Neural cell (in vitro differentiated cells): ENCODE measurements around the gene TSSC4. TPM values are rescaled to one million over a fixed set of nuclear protein-coding genes. Genes with fewer than 3 reads are reported as not detected.

Source experiments
- H2AFZ ChIP-seq: fragments of 200-600, 300-800 bp; sonication (generic), shearing (Covaris generic); 2 replicates; pipeline ENCODE4 v1.6.0; 2014; ENCODE audit warnings: low read depth, mild to moderate bottlenecking, antibody characterized with exemption, low read length, moderate library complexity
- H3F3A ChIP-seq: fragments of 200-600 bp; shearing (Covaris generic); 2 replicates; pipeline ENCODE4 v1.6.1; 2016; ENCODE audit warnings: mild to moderate bottlenecking, moderate library complexity, mixed read lengths, antibody characterized with exemption, low read length; ENCODE audit not compliant: insufficient read depth, poor library complexity, severe bottlenecking
- H3K27ac ChIP-seq: fragments of 200-600, 300-800 bp; sonication (generic), shearing (Covaris generic); 2 replicates; pipeline ENCODE4 v1.5.1; 2014; ENCODE audit warnings: mild to moderate bottlenecking, low read length, moderate library complexity
- H3K27me3 ChIP-seq: fragments of 300-800, 200-600 bp; sonication (generic), shearing (Covaris generic); 2 replicates; pipeline ENCODE4 v1.6.0; 2014; ENCODE audit warnings: mild to moderate bottlenecking, low read depth, low read length, moderate library complexity; ENCODE audit not compliant: insufficient read depth
- H3K36me3 ChIP-seq: fragments of 300-800, 200-600 bp; sonication (generic), shearing (Covaris generic); 2 replicates; pipeline ENCODE4 v1.5.1; 2014; ENCODE audit warnings: mild to moderate bottlenecking, antibody characterized with exemption, low read length, moderate library complexity; ENCODE audit not compliant: insufficient read depth
- H3K4me2 ChIP-seq: fragments of 300-800, 200-600 bp; sonication (generic), shearing (Covaris generic); 2 replicates; pipeline ENCODE4 v1.6.0; 2014; ENCODE audit warnings: mild to moderate bottlenecking, low read length
- H3K4me3 ChIP-seq: fragments of 300-800, 200-600 bp; sonication (generic), shearing (Covaris generic); 2 replicates; pipeline ENCODE4 v1.5.1; 2014; ENCODE audit warnings: mild to moderate bottlenecking, low read length, moderate library complexity
- H3K79me2 ChIP-seq: fragments of 200-600 bp; shearing (Covaris generic); replicated peaks from 2 replicates; pipeline ENCODE4 v1.6.0; 2014; ENCODE audit warnings: mild to moderate bottlenecking, low read length, moderate library complexity; ENCODE audit not compliant: insufficient read depth
- H3K9ac ChIP-seq: fragments of 300-800, 200-600 bp; sonication (generic), shearing (Covaris generic); 2 replicates; pipeline ENCODE4 v1.6.1; 2016; ENCODE audit warnings: mild to moderate bottlenecking, low read length, mixed read lengths
- H3K9me2 ChIP-seq: fragments of 200-600 bp; shearing (Covaris generic); 2 replicates; pipeline ENCODE4 v1.6.1; 2016; ENCODE audit warnings: mild to moderate bottlenecking, low read length, mixed read lengths; ENCODE audit not compliant: insufficient read depth
- H3K9me3 ChIP-seq: fragments of 200-600, 300-800 bp; sonication (generic), shearing (Covaris generic); 2 replicates; pipeline ENCODE4 v1.6.1; 2016; ENCODE audit warnings: mild to moderate bottlenecking, mixed run types, low read length, moderate library complexity, mixed read lengths
- H4K20me1 ChIP-seq: fragments of 200-600 bp; shearing (Covaris generic); 2 replicates; pipeline ENCODE4 v1.6.1; 2016; ENCODE audit warnings: mild to moderate bottlenecking, mixed run types; ENCODE audit not compliant: insufficient read depth
- CTCF ChIP-seq: fragments of 450-650 bp; IDR thresholded peaks from 2 replicates; pipeline ENCODE4 v1.5.1; 2014; ENCODE audit warnings: antibody characterized with exemption, mild to moderate bottlenecking, moderate library complexity; ENCODE audit not compliant: poor library complexity, severe bottlenecking
- EP300 ChIP-seq: fragments of 450-650 bp; conservative IDR thresholded peaks from 2 replicates; pipeline ENCODE4 v1.6.1; 2014; ENCODE audit warnings: antibody characterized with exemption, mild to moderate bottlenecking, moderate library complexity; ENCODE audit not compliant: poor library complexity, severe bottlenecking
- EZH2 ChIP-seq: fragments of 200-600, 300-800 bp; shearing (Covaris generic), sonication (generic); IDR thresholded peaks from 2 replicates; pipeline ENCODE4 v1.6.1; 2014; ENCODE audit warnings: antibody characterized with exemption, low read length, borderline replicate concordance, mild to moderate bottlenecking; ENCODE audit not compliant: insufficient read depth, poor library complexity, severe bottlenecking
- MXI1 ChIP-seq: fragments of 450-650 bp; conservative IDR thresholded peaks from 2 replicates; pipeline ENCODE4 v1.6.1; 2014; ENCODE audit warnings: antibody characterized with exemption, mild to moderate bottlenecking; ENCODE audit not compliant: poor library complexity, severe bottlenecking
- POLR2AphosphoS5 ChIP-seq: IDR thresholded peaks from 2 replicates; pipeline ENCODE4 v1.6.1; 2012
- RAD21 ChIP-seq: fragments of 450-650 bp; conservative IDR thresholded peaks from 2 replicates; pipeline ENCODE4 v1.6.1; 2014; ENCODE audit warnings: antibody characterized with exemption, mild to moderate bottlenecking, moderate library complexity
- REST ChIP-seq: IDR thresholded peaks from 2 replicates; pipeline ENCODE4 v1.6.1; 2012; ENCODE audit warnings: borderline replicate concordance
- SMC3 ChIP-seq: fragments of 450-650 bp; conservative IDR thresholded peaks from 2 replicates; pipeline ENCODE4 v1.6.1; 2014; ENCODE audit warnings: antibody characterized with exemption, mild to moderate bottlenecking, moderate library complexity; ENCODE audit not compliant: poor library complexity
- TAF1 ChIP-seq: IDR thresholded peaks from 2 replicates; pipeline ENCODE4 v1.6.1; 2012; ENCODE audit warnings: low read depth
- polyA plus RNA-seq: library from polyadenylated mRNA; depleted of rRNA; stranded (reverse); fragments of >200 nt; gene quantifications from 2 replicates; pipeline ENCODE4 v1.2.3, GENCODE V29; 2014

TSSC4 gene
- polyA plus RNA-seq, 1 donor from 2014 or later = 54.3 TPM

GRCh38 chr11:2393111-2393868 is 7.3 kb upstream of the TSSC4 start:
- Histone ChIP-seq H3K79me2 (no peaks in the 10 kb centered on the region), H4K20me1 (no peaks in the 10 kb centered on the region), H3K9ac (no peak overlapping the region), H3K4me2 (no peak overlapping the region), H3K27me3 (no peaks in the 10 kb centered on the region), H3K4me3 (no peak overlapping the region), H3K36me3 (no peaks in the 10 kb centered on the region), H2AFZ (no peak overlapping the region), H3K9me3 (no peaks in the 10 kb centered on the region), H3F3A (no peaks in the 10 kb centered on the region), H3K27ac (no peak overlapping the region), H3K9me2 (no peaks in the 10 kb centered on the region)
- TF ChIP-seq SMC3 = no peak
- no peak for TF ChIP-seq MXI1

GRCh38 chr11:2393941-2394817 is 6.4 kb upstream of the TSSC4 start:
- Histone ChIP-seq H3K4me3 (no peak overlapping the region), H3K9me2 (no peaks in the 10 kb centered on the region), H4K20me1 (no peaks in the 10 kb centered on the region), H2AFZ (no peak overlapping the region), H3F3A (no peaks in the 10 kb centered on the region), H3K9me3 (no peaks in the 10 kb centered on the region), H3K9ac (no peak overlapping the region), H3K4me2 (no peak overlapping the region), H3K36me3 (no peaks in the 10 kb centered on the region), H3K27me3 (no peaks in the 10 kb centered on the region), H3K79me2 (no peaks in the 10 kb centered on the region), H3K27ac (no peak overlapping the region)
- no peak for TF ChIP-seq RAD21
- no peak for TF ChIP-seq REST
- TF ChIP-seq EP300 = no peak
- no peak for TF ChIP-seq SMC3
- TF ChIP-seq MXI1 = no peak
- no peak for TF ChIP-seq TAF1
- TF ChIP-seq POLR2AphosphoS5 = no peak
- TF ChIP-seq EZH2 = no peak
- TF ChIP-seq CTCF = no peak
